Stimulated activated CD8-positive, alpha-beta memory T cell treated with anti-CD3 and anti-CD28 coated beads, Interleukin-15, amount 100 ng/mL, for 1 hour (primary cell): ENCODE data around the gene TBC1D32.
"Not testable (repeated sequence)": the region's sequence is repeated elsewhere in the genome, so short reads cannot be mapped to it uniquely, and the experiment has no call there.

Source experiments
- DNase-seq: peaks from one replicate; pipeline ENCODE4 v3.0.0-alpha.2; 2020; ENCODE audit warnings: low read depth

TBC1D32 gene

GRCh38 chr6:121333196-121333595, 1.1 kb downstream of the TBC1D32 start:
- no peak for DNase-seq

- DNase-seq, result no peak
Observed at GRCh38 chr6:121330516-121330915, 3.8 kb downstream of the TBC1D32 start.

GRCh38 chr6:121321282-121321681, 13.0 kb downstream of the TBC1D32 start:
- no peak for DNase-seq

- DNase-seq, result no peak
Observed at GRCh38 chr6:121319603-121320002, 14.7 kb downstream of the TBC1D32 start.

- DNase-seq, result no peak
Observed at GRCh38 chr6:121319112-121319553, 15.1 kb downstream of the TBC1D32 start.

- DNase-seq, result no peak
Observed at GRCh38 chr6:121314381-121315112, 19.7 kb downstream of the TBC1D32 start.

- not testable (repeated sequence) for DNase-seq
Observed at GRCh38 chr6:121311814-121312213, 22.5 kb downstream of the TBC1D32 start.

GRCh38 chr6:121310495-121310894, 23.8 kb downstream of the TBC1D32 start:
- no peak for DNase-seq

- DNase-seq, result no peak
Observed at GRCh38 chr6:121309768-121310469, 24.4 kb downstream of the TBC1D32 start.

GRCh38 chr6:121305957-121306607, 28.2 kb downstream of the TBC1D32 start:
- DNase-seq, result no peak

- DNase-seq, result no peak
Observed at GRCh38 chr6:121302882-121303281, 31.4 kb downstream of the TBC1D32 start.

GRCh38 chr6:121301156-121301555, 33.1 kb downstream of the TBC1D32 start:
- not testable (repeated sequence) for DNase-seq

- DNase-seq, result no peak
Observed at GRCh38 chr6:121297694-121298093, 36.6 kb downstream of the TBC1D32 start.

GRCh38 chr6:121285041-121285440, 49.2 kb downstream of the TBC1D32 start:
- DNase-seq, result no peak

- DNase-seq, result no peak
Observed at GRCh38 chr6:121274666-121275295, 59.5 kb downstream of the TBC1D32 start.

- no peak for DNase-seq
Observed at GRCh38 chr6:121263742-121264141, 70.5 kb downstream of the TBC1D32 start.

GRCh38 chr6:121260651-121261102, 73.6 kb downstream of the TBC1D32 start:
- no peak for DNase-seq

- no peak for DNase-seq
Observed at GRCh38 chr6:121247386-121247785, 86.9 kb downstream of the TBC1D32 start.

GRCh38 chr6:121242386-121242785, 91.9 kb downstream of the TBC1D32 start:
- no peak for DNase-seq

GRCh38 chr6:121237859-121238258, 96.4 kb downstream of the TBC1D32 start:
- no peak for DNase-seq

- DNase-seq, result no peak
Observed at GRCh38 chr6:121236984-121237383, 97.3 kb downstream of the TBC1D32 start.

GRCh38 chr6:121235386-121235785, 98.9 kb downstream of the TBC1D32 start:
- no peak for DNase-seq
